ENCODE results near the gene AFDN.

AFDN gene

GRCh38 chr6:167807200-167807599 is 19.5 kb upstream of the AFDN start:
- Histone ChIP-seq H3K4me1 (ENCODE audit: control insufficient read depth, insufficient read depth, low read length) (no peaks in the 10 kb centered on the region), H3K27ac (ENCODE audit: low read length) (no peak overlapping the region)

GRCh38 chr6:167807756-167808155 is 19.0 kb upstream of the AFDN start:
- H3K4me3 ChIP-seq (ENCODE audit: low read length in 2 of 2), result no peak overlapping the region
- H3K4me1 ChIP-seq (ENCODE audit: control insufficient read depth, insufficient read depth, low read length), result no peaks in the 10 kb centered on the region
- H3K36me3 ChIP-seq (ENCODE audit: control insufficient read depth in 2 of 2, insufficient read depth in 2 of 2, low read length in 2 of 2), result no peaks in the 10 kb centered on the region
- no peaks in the 10 kb centered on the region for H3K9me3 ChIP-seq (ENCODE audit: control insufficient read depth in 2 of 2, low read length in 2 of 2)
- no peak overlapping the region for H3K9ac ChIP-seq (ENCODE audit: low read length in 2 of 2)
- H3K27me3 ChIP-seq (ENCODE audit: control insufficient read depth in 1 of 2, insufficient read depth in 2 of 2, low read length in 2 of 2), result peaks cover 0 to 2% of the 10 kb centered on the region in 2 donors
- no peak overlapping the region for H3K27ac ChIP-seq (ENCODE audit: low read length)

More at GRCh38 chr6:167807200-167807599, 19.5 kb upstream of the AFDN start:
- H3K27me3 ChIP-seq (ENCODE audit: control insufficient read depth in 1 of 2, insufficient read depth in 2 of 2, low read length in 2 of 2), result peaks cover 0 to 2% of the 10 kb centered on the region in 2 donors
- no peaks in the 10 kb centered on the region for H3K9me3 ChIP-seq (ENCODE audit: control insufficient read depth in 2 of 2, low read length in 2 of 2)
- no peaks in the 10 kb centered on the region for H3K36me3 ChIP-seq (ENCODE audit: control insufficient read depth in 2 of 2, insufficient read depth in 2 of 2, low read length in 2 of 2)
- no peak overlapping the region for H3K9ac ChIP-seq (ENCODE audit: low read length in 2 of 2)
- no peak overlapping the region for H3K4me3 ChIP-seq (ENCODE audit: low read length in 2 of 2)

GRCh38 chr6:167811040-167811439 is 15.7 kb upstream of the AFDN start:
- no peaks in the 10 kb centered on the region for H3K36me3 ChIP-seq (ENCODE audit: control insufficient read depth in 2 of 2, insufficient read depth in 2 of 2, low read length in 2 of 2)
- no peaks in the 10 kb centered on the region for H3K27me3 ChIP-seq (ENCODE audit: control insufficient read depth in 1 of 2, insufficient read depth in 2 of 2, low read length in 2 of 2)

GRCh38 chr6:167811442-167812087 is 15.1 kb upstream of the AFDN start:
- no peaks in the 10 kb centered on the region for H3K9me3 ChIP-seq (ENCODE audit: control insufficient read depth in 2 of 2, low read length in 2 of 2)
- H3K4me1 ChIP-seq (ENCODE audit: control insufficient read depth, insufficient read depth, low read length), result no peaks in the 10 kb centered on the region
- no peaks in the 10 kb centered on the region for H3K27me3 ChIP-seq (ENCODE audit: control insufficient read depth in 1 of 2, insufficient read depth in 2 of 2, low read length in 2 of 2)
- no peak overlapping the region for H3K4me3 ChIP-seq (ENCODE audit: low read length in 2 of 2)
- H3K27ac ChIP-seq (ENCODE audit: low read length), result no peak overlapping the region
- H3K9ac ChIP-seq (ENCODE audit: low read length in 2 of 2), result no peak overlapping the region
- H3K36me3 ChIP-seq (ENCODE audit: control insufficient read depth in 2 of 2, insufficient read depth in 2 of 2, low read length in 2 of 2), result no peaks in the 10 kb centered on the region

More at GRCh38 chr6:167811040-167811439, 15.7 kb upstream of the AFDN start:
- no peak overlapping the region for H3K27ac ChIP-seq (ENCODE audit: low read length)
- no peaks in the 10 kb centered on the region for H3K4me1 ChIP-seq (ENCODE audit: control insufficient read depth, insufficient read depth, low read length)
- H3K9me3 ChIP-seq (ENCODE audit: control insufficient read depth in 2 of 2, low read length in 2 of 2), result no peaks in the 10 kb centered on the region
- no peak overlapping the region for H3K4me3 ChIP-seq (ENCODE audit: low read length in 2 of 2)
- no peak overlapping the region for H3K9ac ChIP-seq (ENCODE audit: low read length in 2 of 2)

GRCh38 chr6:167812088-167812487 is 14.6 kb upstream of the AFDN start:
- H3K27ac ChIP-seq (ENCODE audit: low read length), result no peak overlapping the region
- H3K4me1 ChIP-seq (ENCODE audit: control insufficient read depth, insufficient read depth, low read length), result no peaks in the 10 kb centered on the region
- no peaks in the 10 kb centered on the region for H3K36me3 ChIP-seq (ENCODE audit: control insufficient read depth in 2 of 2, insufficient read depth in 2 of 2, low read length in 2 of 2)
- H3K9ac ChIP-seq (ENCODE audit: low read length in 2 of 2), result no peak overlapping the region
- H3K4me3 ChIP-seq (ENCODE audit: low read length in 2 of 2), result no peak overlapping the region
- H3K9me3 ChIP-seq (ENCODE audit: control insufficient read depth in 2 of 2, low read length in 2 of 2), result no peaks in the 10 kb centered on the region
- H3K27me3 ChIP-seq (ENCODE audit: control insufficient read depth in 1 of 2, insufficient read depth in 2 of 2, low read length in 2 of 2), result no peaks in the 10 kb centered on the region

GRCh38 chr6:167815296-167815980 is 11.3 kb upstream of the AFDN start:
- Histone ChIP-seq H3K27ac (ENCODE audit: low read length) (no peak overlapping the region), H3K4me3 (ENCODE audit: low read length in 2 of 2) (no peak overlapping the region)

GRCh38 chr6:167817016-167817415 is 9.7 kb upstream of the AFDN start:
- H3K4me3 ChIP-seq (ENCODE audit: low read length in 2 of 2), result no peak overlapping the region
- no peak overlapping the region for H3K9ac ChIP-seq (ENCODE audit: low read length in 2 of 2)
- H3K4me1 ChIP-seq (ENCODE audit: control insufficient read depth, insufficient read depth, low read length), result no peaks in the 10 kb centered on the region
- H3K36me3 ChIP-seq (ENCODE audit: control insufficient read depth in 2 of 2, insufficient read depth in 2 of 2, low read length in 2 of 2), result no peaks in the 10 kb centered on the region
- H3K9me3 ChIP-seq (ENCODE audit: control insufficient read depth in 2 of 2, low read length in 2 of 2), result no peaks in the 10 kb centered on the region
- H3K27ac ChIP-seq (ENCODE audit: low read length), result no peak overlapping the region
- no peaks in the 10 kb centered on the region for H3K27me3 ChIP-seq (ENCODE audit: control insufficient read depth in 1 of 2, insufficient read depth in 2 of 2, low read length in 2 of 2)

More at GRCh38 chr6:167815296-167815980, 11.3 kb upstream of the AFDN start:
- no peak overlapping the region for H3K9ac ChIP-seq (ENCODE audit: low read length in 2 of 2)
- no peaks in the 10 kb centered on the region for H3K27me3 ChIP-seq (ENCODE audit: control insufficient read depth in 1 of 2, insufficient read depth in 2 of 2, low read length in 2 of 2)
- H3K9me3 ChIP-seq (ENCODE audit: control insufficient read depth in 2 of 2, low read length in 2 of 2), result no peaks in the 10 kb centered on the region
- H3K4me1 ChIP-seq (ENCODE audit: control insufficient read depth, insufficient read depth, low read length), result no peaks in the 10 kb centered on the region
- H3K36me3 ChIP-seq (ENCODE audit: control insufficient read depth in 2 of 2, insufficient read depth in 2 of 2, low read length in 2 of 2), result no peaks in the 10 kb centered on the region

GRCh38 chr6:167817729-167818128 is 9.0 kb upstream of the AFDN start:
- Histone ChIP-seq H3K27ac (ENCODE audit: low read length) (no peak overlapping the region), H3K9ac (ENCODE audit: low read length in 2 of 2) (no peak overlapping the region)

GRCh38 chr6:167819576-167819975 is 7.1 kb upstream of the AFDN start:
- Histone ChIP-seq H3K4me1 (ENCODE audit: control insufficient read depth, insufficient read depth, low read length) (no peaks in the 10 kb centered on the region), H3K9ac (ENCODE audit: low read length in 2 of 2) (no peak overlapping the region), H3K9me3 (ENCODE audit: control insufficient read depth in 2 of 2, low read length in 2 of 2) (no peaks in the 10 kb centered on the region), H3K4me3 (ENCODE audit: low read length in 2 of 2) (no peak overlapping the region), H3K36me3 (ENCODE audit: control insufficient read depth in 2 of 2, insufficient read depth in 2 of 2, low read length in 2 of 2) (no peaks in the 10 kb centered on the region), H3K27ac (ENCODE audit: low read length) (no peak overlapping the region), H3K27me3 (ENCODE audit: control insufficient read depth in 1 of 2, insufficient read depth in 2 of 2, low read length in 2 of 2) (no peaks in the 10 kb centered on the region)

More at GRCh38 chr6:167817729-167818128, 9.0 kb upstream of the AFDN start:
- Histone ChIP-seq H3K4me1 (ENCODE audit: control insufficient read depth, insufficient read depth, low read length) (no peaks in the 10 kb centered on the region), H3K36me3 (ENCODE audit: control insufficient read depth in 2 of 2, insufficient read depth in 2 of 2, low read length in 2 of 2) (no peaks in the 10 kb centered on the region), H3K9me3 (ENCODE audit: control insufficient read depth in 2 of 2, low read length in 2 of 2) (no peaks in the 10 kb centered on the region), H3K4me3 (ENCODE audit: low read length in 2 of 2) (no peak overlapping the region), H3K27me3 (ENCODE audit: control insufficient read depth in 1 of 2, insufficient read depth in 2 of 2, low read length in 2 of 2) (no peaks in the 10 kb centered on the region)

- Histone ChIP-seq H3K36me3 (ENCODE audit: control insufficient read depth in 2 of 2, insufficient read depth in 2 of 2, low read length in 2 of 2) (no peaks in the 10 kb centered on the region), H3K27me3 (ENCODE audit: control insufficient read depth in 1 of 2, insufficient read depth in 2 of 2, low read length in 2 of 2) (no peaks in the 10 kb centered on the region), H3K4me1 (ENCODE audit: control insufficient read depth, insufficient read depth, low read length) (peaks cover 7% of the 10 kb centered on the region), H3K4me3 (ENCODE audit: low read length in 2 of 2) (no peak overlapping the region), H3K9ac (ENCODE audit: low read length in 2 of 2) (no peak overlapping the region), H3K9me3 (ENCODE audit: control insufficient read depth in 2 of 2, low read length in 2 of 2) (no peaks in the 10 kb centered on the region), H3K27ac (ENCODE audit: low read length) (no peak overlapping the region)
Observed at GRCh38 chr6:167820681-167821080, 6.0 kb upstream of the AFDN start.
